B cell (primary cell): ENCODE measurements around the gene MEX3A. TPM values are rescaled to one million over a fixed set of nuclear protein-coding genes. Genes with fewer than 3 reads are reported as not detected.

Experiments
- ATAC-seq: fragments of 200-7000 bp; cut with Tn5 transposase; one replicate; pipeline ENCODE4 v1.10.0; 2021; ENCODE audit warnings: low read depth, mild to moderate bottlenecking, moderate number of reproducible peaks, moderate library complexity
- CTCF ChIA-PET: fragments of 350-600 bp; sonication (Branson Sonifier 250); formaldehyde crosslinking; loops from one replicate; lab custom pipeline; 2021; ENCODE audit warnings: antibody characterized with exemption, inconsistent platforms; lab: Charles Lee
- POLR2A ChIA-PET: fragments of 350-600 bp; sonication (Branson Sonifier 250); formaldehyde crosslinking; loops from one replicate; lab custom pipeline; 2021; ENCODE audit warnings: antibody characterized with exemption; lab: Charles Lee
- DNase-seq: peaks from one replicate; pipeline ENCODE4 v3.0.0; 2013
- H2AFZ ChIP-seq: 2 replicates; pipeline ENCODE4 v1.6.1; 2012; ENCODE audit warnings: mild to moderate bottlenecking, low read depth, low read length; ENCODE audit not compliant: insufficient read depth, poor library complexity, severe bottlenecking
- H3K27ac ChIP-seq, 2 donors: 1 replicate in 1 of 2; 2 replicates in 1 of 2; pipeline ENCODE4 v1.5.1; 2012 to 2013; ENCODE audit warnings: low read length in 2 of 2, mild to moderate bottlenecking in 2 of 2, moderate library complexity in 1 of 2
- H3K27me3 ChIP-seq, 4 experiments: fragments of 200-600 bp in 1 of 4; sonication (generic) in 1 of 4; replicated peaks in 1 of 4; 1 replicate in 2 of 4; 2 replicates in 2 of 4; pipeline versions ENCODE4 v1.6.1 to v1.7.0; 2013 to 2016; ENCODE audit warnings: low read length in 3 of 4, mild to moderate bottlenecking in 2 of 4, mixed read lengths in 1 of 4, moderate library complexity in 1 of 4; ENCODE audit not compliant: insufficient read depth in 4 of 4, control insufficient read depth in 3 of 4; ENCODE audit errors: control extremely low read depth in 1 of 4
- H3K36me3 ChIP-seq, 2 experiments: replicated peaks in 1 of 2; 1 replicate in 1 of 2; 2 replicates in 1 of 2; pipeline versions ENCODE4 v1.6.1 to v1.7.1; 2013; ENCODE audit warnings: low read length in 1 of 2; ENCODE audit not compliant: insufficient read depth in 2 of 2, control insufficient read depth in 1 of 2; ENCODE audit errors: control extremely low read depth in 1 of 2, extremely low read depth in 1 of 2
- H3K4me1 ChIP-seq, 2 donors: fragments of 200-600 bp in 1 of 2; sonication (generic) in 1 of 2; 1 replicate in 1 of 2; 2 replicates in 1 of 2; pipeline versions ENCODE4 v1.5.1 to v1.6.1; 2013 to 2017; ENCODE audit warnings: low read length in 2 of 2; ENCODE audit not compliant: control insufficient read depth in 2 of 2, insufficient read depth in 2 of 2
- H3K4me2 ChIP-seq: replicated peaks from 2 replicates; pipeline ENCODE3; 2012; ENCODE audit warnings: mild to moderate bottlenecking, low read depth, low read length; ENCODE audit not compliant: poor library complexity, severe bottlenecking
- H3K4me3 ChIP-seq, 5 experiments: fragments of 200-600 bp in 1 of 5; sonication (generic) in 1 of 5; 1 replicate in 3 of 5; 2 replicates in 2 of 5; pipeline versions ENCODE4 v1.5.1 to v1.7.0; 2011 to 2016; ENCODE audit warnings: low read length in 4 of 5, mild to moderate bottlenecking in 4 of 5, low read depth in 2 of 5, control low read depth in 1 of 5, moderate library complexity in 1 of 5; ENCODE audit not compliant: insufficient read depth in 1 of 5; ENCODE audit errors: control extremely low read depth in 1 of 5, extremely low read depth in 1 of 5
- H3K79me2 ChIP-seq: fragments of 200-600 bp; sonication (generic); one replicate; pipeline ENCODE4 v1.6.0; 2016; ENCODE audit warnings: low read length; ENCODE audit not compliant: control insufficient read depth, insufficient read depth
- H3K9ac ChIP-seq: fragments of 200-600 bp; sonication (generic); 2 replicates; pipeline ENCODE4 v1.6.1; 2017; ENCODE audit warnings: mild to moderate bottlenecking, low read length, moderate library complexity
- H3K9me3 ChIP-seq, 3 donors: one replicate each; pipeline versions ENCODE4 v1.6.1 to v1.7.1; 2013; ENCODE audit warnings: low read length in 2 of 3; ENCODE audit not compliant: control insufficient read depth in 2 of 3, insufficient read depth in 1 of 3; ENCODE audit errors: control extremely low read depth in 1 of 3
- H4K20me1 ChIP-seq: 2 replicates; pipeline ENCODE4 v1.6.0; 2012; ENCODE audit warnings: mild to moderate bottlenecking, low read length; ENCODE audit not compliant: insufficient read depth, control insufficient read depth, poor library complexity, severe bottlenecking
- H3K27ac Mint-ChIP-seq: one replicate; pipeline ENCODE4 v1.8.0; 2021; ENCODE audit warnings: mixed read lengths
- H3K27me3 Mint-ChIP-seq: one replicate; pipeline ENCODE4 v1.8.0; 2021; ENCODE audit warnings: mixed read lengths
- H3K4me1 Mint-ChIP-seq: one replicate; pipeline ENCODE4 v1.8.0; 2021; ENCODE audit warnings: mixed read lengths
- H3K4me3 Mint-ChIP-seq: one replicate; pipeline ENCODE4 v1.8.0; 2021; ENCODE audit warnings: mixed read lengths
- H3K9me3 Mint-ChIP-seq: one replicate; pipeline ENCODE4 v1.8.0; 2022; ENCODE audit warnings: mixed read lengths; ENCODE audit not compliant: insufficient read depth
- EZH2 ChIP-seq: IDR thresholded peaks from 2 replicates; pipeline ENCODE4 v1.6.1; 2012; ENCODE audit warnings: borderline replicate concordance, low read depth, mild to moderate bottlenecking, moderate library complexity, low read length; ENCODE audit not compliant: insufficient read depth, poor library complexity, severe bottlenecking
- WGBS: methylation state at CpG from one replicate; pipeline ENCODE4 v1.1.5; 2013; ENCODE audit warnings: missing lambda C conversion rate; ENCODE audit not compliant: insufficient coverage; 5-methylcytosine and 5-hydroxymethylcytosine counted together
- intact Hi-C: fragments of 100-400 bp; cut with micrococcal nuclease; formaldehyde crosslinking; loops from one replicate; pipeline ENCODE4 v1.10.0; 2022
- polyA plus RNA-seq: library from polyadenylated mRNA; depleted of rRNA; stranded (reverse); fragments of >200 nt; gene quantifications from 2 replicates; pipeline ENCODE4 v1.2.3, GENCODE V29; 2012
- total RNA-seq, 2 donors: library from RNA; stranded (reverse); fragments of 120-200 nt in 1 of 2; gene quantifications; 1 replicate in 1 of 2; 2 replicates in 1 of 2; pipeline versions ENCODE4 v1.2.3 to v1.2.4, GENCODE V29; 2013 to 2022
- TF ChIP-seq, protein P1 (sequence below): fragments of 200-600 bp; IDR thresholded peaks from one replicate; pipeline ENCODE4 v1.8.0; 2022; ENCODE audit warnings: antibody characterized with exemption, mild to moderate bottlenecking

Gene MEX3A
- total and polyA plus RNA-seq, 2 donors (not counting 1 experiment from before 2014, with no cell fraction given): 0.27 to 1.1 TPM

DNA sequence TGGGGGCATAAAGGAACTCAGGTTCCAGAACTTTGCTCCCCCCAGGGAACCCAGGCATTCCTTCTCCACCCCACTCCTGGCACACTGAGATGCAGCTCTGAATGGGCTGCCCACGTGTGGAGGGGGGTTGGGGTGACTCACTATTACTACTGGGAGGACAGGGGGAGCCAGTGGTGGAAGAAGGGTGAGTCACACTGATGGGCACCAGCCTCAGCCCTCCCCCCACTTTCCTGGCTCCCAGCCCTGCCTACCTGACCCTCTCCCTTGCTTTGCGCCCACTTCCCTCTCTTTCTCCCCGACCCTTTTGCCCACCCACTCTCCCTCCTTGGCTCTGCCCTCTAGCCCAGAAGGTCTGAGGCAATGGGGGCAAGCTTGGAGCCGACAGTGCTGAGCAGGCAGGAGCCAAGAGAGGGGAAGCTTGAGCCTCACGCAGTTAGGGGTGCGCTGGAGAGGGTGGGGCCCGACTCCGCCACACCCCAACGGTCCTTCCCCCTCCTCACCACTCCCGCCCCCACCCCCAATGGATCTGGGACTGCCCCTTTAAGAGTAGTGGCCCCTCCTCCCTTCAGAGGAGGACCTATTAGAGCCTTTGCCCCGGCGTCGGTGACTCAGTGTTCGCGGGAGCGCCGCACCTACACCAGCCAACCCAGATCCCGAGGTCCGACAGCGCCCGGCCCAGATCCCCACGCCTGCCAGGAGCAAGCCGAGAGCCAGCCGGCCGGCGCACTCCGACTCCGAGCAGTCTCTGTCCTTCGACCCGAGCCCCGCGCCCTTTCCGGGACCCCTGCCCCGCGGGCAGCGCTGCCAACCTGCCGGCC is 32.0 kb upstream of the MEX3A start, which contains the start of gene LMNA:
LMNA (plus strand) TSS at position 611 of the 818 bp plus-strand sequence. CDS start 208 bp downstream, outside the sequence.
- peak within 1 kb of the TSS in 4 of 5 experiments; percentile 45 to 76 (median 64) for H3K4me3 ChIP-seq
- ATAC-seq (peak; percentile 79), DNase-seq (peak; percentile 80)
- 2% methylated on average over 29 of the region's 37 CpGs for WGBS
- CTCF ChIA-PET: interaction anchor here (11.0 to 28.7 kb wide), 2 partner anchors 15 to 16 kb away, joined by 89 to 970 read pairs; no protein-coding TSS in a partner anchor
- peak within 1 kb of the TSS in 1 of 2 donors; percentile 64 for H3K27ac ChIP-seq
- H3K9me3 ChIP-seq: peaks cover 0 to 4% (median 0%) of the 10 kb centered on the region in 3 donors
- Mint-ChIP-seq H3K9me3 (no peaks in the 10 kb centered on the region), H3K4me3 (peak within 1 kb of the TSS; percentile 90), H3K27ac (peak within 1 kb of the TSS; percentile 77), H3K27me3 (peaks cover 34% of the 10 kb centered on the region), H3K4me1 (peaks cover 30% of the 10 kb centered on the region)
- H3K36me3 ChIP-seq: no peaks in the 10 kb centered on the region
- H3K4me2 ChIP-seq: peak within 1 kb of the TSS; percentile 97
- no peaks in the 10 kb centered on the region for H4K20me1 ChIP-seq
- peak within 1 kb of the TSS; percentile 52 for H2AFZ ChIP-seq
- TF ChIP-seq, protein P1, sequence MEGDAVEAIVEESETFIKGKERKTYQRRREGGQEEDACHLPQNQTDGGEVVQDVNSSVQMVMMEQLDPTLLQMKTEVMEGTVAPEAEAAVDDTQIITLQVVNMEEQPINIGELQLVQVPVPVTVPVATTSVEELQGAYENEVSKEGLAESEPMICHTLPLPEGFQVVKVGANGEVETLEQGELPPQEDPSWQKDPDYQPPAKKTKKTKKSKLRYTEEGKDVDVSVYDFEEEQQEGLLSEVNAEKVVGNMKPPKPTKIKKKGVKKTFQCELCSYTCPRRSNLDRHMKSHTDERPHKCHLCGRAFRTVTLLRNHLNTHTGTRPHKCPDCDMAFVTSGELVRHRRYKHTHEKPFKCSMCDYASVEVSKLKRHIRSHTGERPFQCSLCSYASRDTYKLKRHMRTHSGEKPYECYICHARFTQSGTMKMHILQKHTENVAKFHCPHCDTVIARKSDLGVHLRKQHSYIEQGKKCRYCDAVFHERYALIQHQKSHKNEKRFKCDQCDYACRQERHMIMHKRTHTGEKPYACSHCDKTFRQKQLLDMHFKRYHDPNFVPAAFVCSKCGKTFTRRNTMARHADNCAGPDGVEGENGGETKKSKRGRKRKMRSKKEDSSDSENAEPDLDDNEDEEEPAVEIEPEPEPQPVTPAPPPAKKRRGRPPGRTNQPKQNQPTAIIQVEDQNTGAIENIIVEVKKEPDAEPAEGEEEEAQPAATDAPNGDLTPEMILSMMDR: no peak
- TF ChIP-seq EZH2: no peak
- POLR2A ChIA-PET: interaction anchor here (0.7 to 2.7 kb wide), 4 partner anchors 12 to 21 kb away, joined by 4 to 29 read pairs (median 8); no protein-coding TSS in a partner anchor
- intact Hi-C loops: loop anchor here (1.0 kb wide), 3 partner anchors 8 to 18 kb away; no protein-coding TSS in a partner anchor
- no peaks in the 10 kb centered on the region for H3K79me2 ChIP-seq
- H3K4me1 ChIP-seq: peaks cover 22 to 24% of the 10 kb centered on the region in 2 donors
- peaks cover 0 to 54% (median 12%) of the 10 kb centered on the region in 4 experiments for H3K27me3 ChIP-seq
- peak within 1 kb of the TSS; percentile 77 for H3K9ac ChIP-seq
